SJCRH30 (cell line): ENCODE results near the gene TSPAN31. TPM values are rescaled to one million over a fixed set of nuclear protein-coding genes. Genes with fewer than 3 reads are reported as not detected.
A peak's percentile ranks its signal among the peaks of the same experiment; 100 is the strongest.

Source experiments
- DNase-seq, 2 experiments: peaks; one replicate each; pipeline ENCODE4 v3.0.0-alpha.2; 2015 to 2020
- H3K27ac ChIP-seq: fragments of 250-450 bp; sonication (Bioruptor Pico); 2 replicates; pipeline ENCODE4 v1.5.1; 2020; ENCODE audit warnings: mild to moderate bottlenecking, moderate library complexity
- H3K27me3 ChIP-seq: fragments of 250-450 bp; sonication (Bioruptor Pico); 2 replicates; pipeline ENCODE4 v1.5.1; 2020; ENCODE audit warnings: mild to moderate bottlenecking, moderate library complexity
- H3K36me3 ChIP-seq: fragments of 250-450 bp; sonication (Bioruptor Pico); 2 replicates; pipeline ENCODE4 v1.5.1; 2020; ENCODE audit warnings: mild to moderate bottlenecking, moderate library complexity
- H3K4me1 ChIP-seq: fragments of 250-450 bp; sonication (Bioruptor Pico); 2 replicates; pipeline ENCODE4 v1.5.1; 2020; ENCODE audit warnings: mild to moderate bottlenecking, moderate library complexity
- H3K4me3 ChIP-seq: fragments of 250-450 bp; sonication (Bioruptor Pico); 2 replicates; pipeline ENCODE4 v1.5.1; 2020; ENCODE audit warnings: mild to moderate bottlenecking, moderate library complexity
- H3K9me3 ChIP-seq: fragments of 250-450 bp; sonication (Bioruptor Pico); replicated peaks from 2 replicates; pipeline ENCODE4 v1.5.1; 2020; ENCODE audit warnings: mild to moderate bottlenecking, moderate library complexity
- total RNA-seq: library from RNA; depleted of rRNA; stranded (reverse); fragments of >200 nt; shearing (Covaris generic); gene quantifications from 2 replicates; pipeline ENCODE4 v1.2.3, GENCODE V29; 2014

Gene TSPAN31
- total RNA-seq, 1 experiment from 2014 or later = 318 TPM

DNA sequence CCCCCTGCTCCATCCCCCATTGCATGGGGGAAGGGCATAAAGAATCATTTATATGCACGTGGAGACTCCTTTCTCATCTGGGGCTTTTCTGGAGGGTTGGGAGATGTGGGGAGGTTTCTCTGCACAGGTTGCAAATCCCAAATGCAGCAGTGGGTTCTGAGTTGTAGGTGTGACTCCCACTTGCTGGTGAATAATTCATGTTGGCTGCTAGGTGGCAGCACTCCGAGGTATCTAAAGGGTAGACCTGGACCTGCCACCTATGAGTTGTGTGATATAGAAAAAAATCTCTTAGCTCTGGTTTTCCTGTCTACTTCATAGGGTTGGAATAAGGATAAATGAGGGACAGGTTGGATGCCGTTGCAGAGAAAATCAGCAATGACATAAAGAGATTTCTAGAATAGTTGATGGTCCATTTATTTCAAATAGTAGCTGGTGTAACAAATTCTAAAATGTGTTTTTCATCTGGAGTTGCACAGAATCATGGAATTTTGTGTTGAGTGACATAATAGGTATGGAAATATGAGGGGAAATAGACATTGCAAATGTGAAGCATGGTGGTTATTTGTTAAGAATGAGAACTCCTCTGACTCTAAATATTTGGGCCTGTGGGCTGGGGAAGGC lies 14.6 kb downstream of the TSPAN31 start:
- H3K4me3 ChIP-seq = no peak overlapping the region
- peaks cover 38% of the 10 kb centered on the region for H3K36me3 ChIP-seq
- peaks cover 9% of the 10 kb centered on the region for H3K4me1 ChIP-seq
- peaks cover 2% of the 10 kb centered on the region for H3K27me3 ChIP-seq
- no peak overlapping the region for H3K27ac ChIP-seq
- no peaks in the 10 kb centered on the region for H3K9me3 ChIP-seq
- peak; percentile 62 to 88 for DNase-seq

DNA sequence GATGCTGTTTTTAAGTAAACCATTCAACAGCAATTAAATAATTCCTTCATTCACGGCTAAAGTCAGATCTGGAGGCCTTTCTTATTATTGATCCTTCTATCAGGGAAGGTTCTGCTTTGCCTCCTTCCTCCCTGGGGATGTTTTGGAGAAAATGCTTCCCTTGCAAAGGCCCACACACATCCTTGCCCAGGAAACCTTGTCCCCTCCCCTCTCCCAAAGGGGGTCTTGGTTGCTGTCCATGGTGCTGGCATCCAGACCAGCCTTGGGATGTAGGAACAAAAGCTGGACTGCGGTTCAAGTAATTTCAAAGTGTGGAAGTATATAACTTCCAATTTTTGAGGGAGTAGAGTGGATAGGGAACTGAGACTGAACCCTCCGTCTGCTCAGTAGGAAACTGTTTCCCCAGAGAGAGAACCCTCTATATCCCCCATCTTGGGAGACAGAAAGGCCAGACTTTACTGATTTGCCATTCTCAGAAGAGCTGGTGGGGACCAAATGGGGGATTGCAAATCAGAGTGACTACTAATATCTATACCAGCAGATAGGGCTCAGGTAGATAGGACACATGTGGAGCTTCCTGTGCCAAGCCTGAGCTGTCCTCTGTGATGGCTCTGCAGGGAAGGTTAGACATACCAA lies 15.6 kb downstream of the TSPAN31 start:
- H3K36me3 ChIP-seq = peaks cover 46% of the 10 kb centered on the region
- peak in 1 of 2 experiments; percentile 96 for DNase-seq
- H3K4me3 ChIP-seq = no peak overlapping the region
- no peak overlapping the region for H3K27ac ChIP-seq
- H3K27me3 ChIP-seq = no peaks in the 10 kb centered on the region
- no peaks in the 10 kb centered on the region for H3K9me3 ChIP-seq
- H3K4me1 ChIP-seq = peaks cover 7% of the 10 kb centered on the region

DNA sequence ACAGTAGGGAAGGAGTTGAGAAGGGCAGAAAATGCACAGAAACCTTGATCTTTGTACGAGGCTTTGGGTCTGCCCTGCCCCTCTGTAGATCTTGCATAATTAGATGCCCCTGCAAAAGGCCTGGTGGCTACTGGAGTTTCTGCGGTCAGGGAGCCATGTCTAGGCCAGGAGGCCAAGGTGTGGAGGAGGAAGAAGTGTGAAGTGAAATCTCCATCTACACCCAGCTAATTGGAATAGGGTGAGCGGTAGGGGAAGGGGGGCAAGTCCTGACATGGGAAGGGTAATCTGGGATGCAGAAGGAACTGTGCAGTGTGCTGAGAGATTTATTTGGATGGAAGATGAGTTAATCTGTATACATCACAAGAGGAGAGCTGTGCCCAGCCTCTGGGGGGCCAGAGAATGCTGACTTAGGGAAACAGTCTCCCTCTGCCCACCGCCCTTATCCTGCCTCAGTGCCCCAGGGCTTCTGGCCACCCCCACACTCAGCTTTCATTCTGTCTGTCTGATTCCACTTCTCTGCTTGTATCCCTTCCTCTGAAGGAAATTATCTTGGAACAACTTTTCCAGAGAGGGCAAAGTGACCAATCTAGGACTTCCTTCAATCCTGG lies 16.7 kb downstream of the TSPAN31 start:
- Histone ChIP-seq H3K36me3 (peaks cover 49% of the 10 kb centered on the region), H3K4me1 (peaks cover 1% of the 10 kb centered on the region), H3K27me3 (no peaks in the 10 kb centered on the region), H3K4me3 (no peak overlapping the region), H3K9me3 (no peaks in the 10 kb centered on the region), H3K27ac (no peak overlapping the region)
- DNase-seq = peak; percentile 60 to 64

DNA sequence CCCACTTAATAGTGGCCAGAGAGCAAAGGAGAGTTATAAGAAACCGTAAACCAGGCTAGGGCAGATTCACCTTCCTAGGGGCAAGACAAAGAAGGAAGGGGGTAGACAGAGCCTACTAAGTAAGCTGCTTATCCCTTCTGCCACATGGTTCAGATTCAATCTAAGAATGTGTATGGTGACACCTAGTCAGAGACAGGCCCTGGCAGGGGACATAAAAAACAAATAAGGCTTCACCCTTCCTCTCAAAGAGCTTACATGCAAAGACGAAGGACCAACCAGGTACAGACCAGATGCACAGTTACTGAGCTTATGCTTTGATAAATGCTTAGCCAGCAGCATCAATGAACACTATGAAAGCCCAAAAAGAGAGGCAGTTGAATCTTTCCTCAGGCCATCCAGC lies 17.6 kb downstream of the TSPAN31 start:
- peak in 1 of 2 experiments; percentile 60 for DNase-seq
- Histone ChIP-seq H3K9me3 (no peaks in the 10 kb centered on the region), H3K36me3 (peaks cover 59% of the 10 kb centered on the region), H3K27me3 (no peaks in the 10 kb centered on the region), H3K4me1 (peaks cover 3% of the 10 kb centered on the region; the same call in 1 of the 2 replicates), H3K4me3 (no peak overlapping the region), H3K27ac (no peak overlapping the region)

DNA sequence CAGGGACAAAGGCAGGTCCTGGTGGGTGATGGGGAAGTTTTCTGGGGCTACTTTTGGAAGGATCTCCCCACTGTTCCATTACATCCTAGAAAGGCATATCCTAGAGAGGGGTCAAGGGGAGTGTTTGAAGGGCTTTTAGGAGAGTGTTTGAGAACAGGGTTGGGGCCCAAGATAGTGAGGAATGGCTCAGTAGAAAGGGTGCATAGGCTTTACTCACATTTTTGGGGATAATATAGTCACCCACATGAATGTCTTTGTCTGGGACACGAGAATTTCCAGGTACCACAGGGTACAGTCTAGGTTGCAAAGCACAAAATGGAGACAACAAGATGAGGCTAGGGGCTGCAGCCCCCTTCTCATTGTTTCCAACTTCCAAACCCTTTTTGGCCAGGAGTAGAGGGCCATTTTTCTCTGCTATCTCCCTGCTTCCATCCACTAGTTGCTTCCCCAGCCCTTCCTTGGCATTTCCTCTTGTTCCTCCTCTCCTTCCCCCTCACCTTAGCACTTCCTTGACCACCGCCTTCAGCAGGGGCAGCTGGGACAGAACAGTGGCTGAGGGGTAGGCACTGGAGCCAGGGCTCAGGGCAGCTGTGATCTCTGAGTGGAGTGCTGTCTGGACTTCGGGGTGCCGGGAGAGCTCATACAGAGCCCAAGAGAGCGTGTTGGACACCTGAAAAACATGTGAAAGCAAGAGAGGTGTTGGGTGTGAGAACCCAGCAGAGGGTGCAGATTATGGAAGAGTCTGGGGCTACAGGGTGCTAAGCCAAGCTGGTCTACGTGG lies 19.2 kb downstream of the TSPAN31 start:
- Histone ChIP-seq H3K27ac (no peak overlapping the region), H3K4me1 (peaks cover 5% of the 10 kb centered on the region; the same call in 1 of the 2 replicates), H3K4me3 (no peak overlapping the region), H3K9me3 (no peaks in the 10 kb centered on the region), H3K27me3 (no peaks in the 10 kb centered on the region), H3K36me3 (peaks cover 73% of the 10 kb centered on the region)
- DNase-seq = peak in 1 of 2 experiments; percentile 62

DNA sequence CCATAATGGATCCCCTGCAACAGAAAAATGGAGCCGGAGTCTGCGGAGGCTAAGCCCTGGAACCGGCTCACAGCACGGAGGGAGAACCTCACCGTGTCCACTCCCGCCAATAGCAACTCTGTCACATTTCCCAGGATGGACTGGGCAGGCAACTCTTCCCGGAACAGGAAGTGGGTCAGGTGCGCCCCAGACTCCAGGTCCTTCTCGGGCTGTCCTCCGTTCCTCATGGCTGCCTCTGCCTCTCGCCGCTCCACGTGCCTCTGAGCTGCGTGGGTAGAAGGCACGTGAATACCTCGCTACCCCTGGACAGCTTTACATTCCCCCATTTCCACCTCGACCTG lies 19.8 kb downstream of the TSPAN31 start:
- Histone ChIP-seq H3K4me1 (peaks cover 5% of the 10 kb centered on the region; the same call in 1 of the 2 replicates), H3K9me3 (no peaks in the 10 kb centered on the region), H3K27me3 (no peaks in the 10 kb centered on the region), H3K27ac (no peak overlapping the region), H3K4me3 (no peak overlapping the region), H3K36me3 (peaks cover 76% of the 10 kb centered on the region)
- DNase-seq = peak; percentile 62 to 67

DNA sequence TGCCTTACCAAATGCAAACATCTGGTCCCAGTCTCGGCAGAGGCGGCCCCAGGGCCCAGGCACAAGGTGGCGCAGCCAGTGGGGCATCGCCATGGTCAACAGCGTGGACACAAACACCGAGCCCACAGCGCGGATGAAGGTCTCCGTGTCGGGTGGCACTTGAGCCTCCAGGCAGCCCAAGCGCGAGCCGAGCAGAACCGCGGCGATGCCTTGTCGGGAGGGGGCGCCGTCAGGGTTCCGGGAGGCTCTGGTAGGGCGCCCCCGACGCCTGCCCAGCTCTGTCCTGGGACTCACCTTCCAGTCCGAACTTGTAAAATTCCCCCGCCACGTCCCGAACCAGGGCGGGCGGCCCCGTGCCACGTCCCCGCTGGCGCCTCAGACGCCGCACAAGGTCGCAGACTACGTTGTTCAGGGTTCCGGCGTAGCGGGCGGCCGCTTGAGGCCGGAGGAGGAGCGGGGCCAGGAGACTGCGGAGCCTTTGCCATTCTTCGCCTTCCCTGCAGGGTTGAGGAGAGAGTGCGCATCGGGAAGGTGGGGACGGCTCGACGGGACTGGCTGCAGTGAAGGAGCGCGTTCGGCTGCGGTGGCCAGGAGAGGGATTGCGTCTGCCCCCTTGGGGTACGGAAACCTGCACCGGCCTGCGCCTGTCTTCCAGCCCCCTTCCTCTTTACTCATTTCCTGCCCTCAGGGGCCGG lies 20.3 kb downstream of the TSPAN31 start:
- Histone ChIP-seq H3K4me3 (no peak overlapping the region), H3K4me1 (peaks cover 5% of the 10 kb centered on the region; the same call in 1 of the 2 replicates), H3K9me3 (no peaks in the 10 kb centered on the region), H3K27ac (no peak overlapping the region), H3K27me3 (no peaks in the 10 kb centered on the region), H3K36me3 (peaks cover 81% of the 10 kb centered on the region)
- DNase-seq = peak; percentile 64 to 74

DNA sequence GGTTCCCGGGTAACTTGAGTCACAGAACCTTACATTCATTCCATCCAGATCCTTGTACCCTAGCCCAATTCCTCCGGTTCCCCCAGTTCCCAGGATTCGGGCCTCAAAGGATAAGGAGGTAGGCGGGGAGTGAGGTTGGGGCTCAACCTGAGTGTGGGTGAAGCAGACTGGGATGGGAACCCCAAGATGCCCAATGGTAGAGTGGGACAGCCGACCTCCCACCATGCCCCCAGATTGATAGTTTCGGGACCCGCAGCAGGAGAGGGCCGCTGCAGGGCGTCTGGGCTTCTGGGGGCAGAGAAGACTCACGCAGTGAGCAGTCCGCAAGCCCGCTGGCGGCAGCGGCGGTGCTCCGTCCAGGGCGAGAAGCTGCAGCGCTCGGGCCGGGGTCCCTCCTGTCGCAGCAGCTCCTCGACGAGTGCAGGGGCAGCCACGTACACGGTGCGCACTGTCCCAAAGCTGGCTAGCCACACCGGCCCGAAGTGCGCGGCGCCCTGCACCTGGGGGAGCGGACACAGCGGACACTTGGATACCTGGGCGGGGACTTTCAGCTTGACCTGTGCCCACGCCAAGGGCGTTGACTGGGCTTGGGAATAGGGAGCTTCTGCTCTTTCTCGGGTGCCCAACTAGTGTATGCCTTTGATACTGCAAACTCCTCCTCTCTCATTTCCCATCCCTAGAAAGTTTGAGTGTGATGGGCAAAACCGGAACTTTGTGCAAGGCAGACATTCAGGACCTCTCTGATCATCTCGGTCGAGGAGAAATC lies 21.0 kb downstream of the TSPAN31 start:
- Histone ChIP-seq H3K36me3 (peaks cover 84% of the 10 kb centered on the region), H3K4me3 (no peak overlapping the region), H3K4me1 (peaks cover 6% of the 10 kb centered on the region), H3K27me3 (no peaks in the 10 kb centered on the region), H3K27ac (no peak overlapping the region), H3K9me3 (no peaks in the 10 kb centered on the region)
- peak; percentile 65 to 68 for DNase-seq

DNA sequence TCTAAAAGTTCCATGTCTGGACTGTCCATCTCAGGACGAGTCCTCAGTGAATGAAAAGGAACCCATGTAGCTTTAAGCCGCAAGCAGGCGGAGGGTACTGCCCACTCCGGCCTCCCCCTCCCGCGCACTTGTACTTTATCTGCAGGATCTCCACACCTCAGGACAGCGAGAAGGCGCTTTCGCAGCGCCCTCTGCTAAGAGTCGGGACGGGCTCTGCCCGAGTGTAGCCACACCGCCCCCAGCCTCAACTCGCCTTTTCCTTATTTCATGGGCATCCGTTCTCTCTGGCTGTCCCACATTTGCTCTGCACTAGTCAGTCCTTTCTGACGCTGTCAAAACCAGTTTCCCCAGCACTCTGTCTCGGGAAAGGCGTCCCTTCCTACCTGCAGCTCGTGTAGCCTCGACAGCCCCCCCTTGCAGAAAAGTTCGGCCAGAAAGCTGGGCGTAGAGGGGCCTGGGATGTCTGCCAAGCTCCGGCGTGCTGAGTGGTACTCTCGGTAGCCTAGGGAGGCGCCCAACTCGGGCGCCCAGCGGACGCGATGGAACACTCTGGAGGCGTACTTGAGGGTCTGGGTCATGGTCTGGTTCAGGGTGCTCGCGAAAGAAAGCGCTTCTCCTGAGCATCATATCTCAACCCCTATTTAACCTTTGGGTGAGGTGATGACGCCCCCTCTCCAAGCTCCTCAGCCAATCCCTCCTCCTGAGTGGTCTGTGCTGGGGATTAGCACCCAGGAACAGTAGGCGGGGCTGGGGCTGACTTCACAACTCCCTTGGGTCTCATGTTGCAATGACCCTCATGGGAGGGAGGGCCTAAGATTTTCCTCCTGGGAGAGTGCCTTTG lies 21.8 kb downstream of the TSPAN31 start, which contains the start of gene CYP27B1:
CYP27B1 (minus strand) TSS at position 615 of the 841 bp plus-strand sequence; CDS start at position 578, 37 bp downstream.
- no peak within 1 kb of the TSS for H3K27ac ChIP-seq
- H3K4me3 ChIP-seq = no peak within 1 kb of the TSS
- no peaks in the 10 kb centered on the region for H3K27me3 ChIP-seq
- DNase-seq = peak in 1 of 2 experiments; percentile 89
- no peaks in the 10 kb centered on the region for H3K9me3 ChIP-seq
- H3K36me3 ChIP-seq = peaks cover 83% of the 10 kb centered on the region
- peaks cover 9% of the 10 kb centered on the region for H3K4me1 ChIP-seq

DNA sequence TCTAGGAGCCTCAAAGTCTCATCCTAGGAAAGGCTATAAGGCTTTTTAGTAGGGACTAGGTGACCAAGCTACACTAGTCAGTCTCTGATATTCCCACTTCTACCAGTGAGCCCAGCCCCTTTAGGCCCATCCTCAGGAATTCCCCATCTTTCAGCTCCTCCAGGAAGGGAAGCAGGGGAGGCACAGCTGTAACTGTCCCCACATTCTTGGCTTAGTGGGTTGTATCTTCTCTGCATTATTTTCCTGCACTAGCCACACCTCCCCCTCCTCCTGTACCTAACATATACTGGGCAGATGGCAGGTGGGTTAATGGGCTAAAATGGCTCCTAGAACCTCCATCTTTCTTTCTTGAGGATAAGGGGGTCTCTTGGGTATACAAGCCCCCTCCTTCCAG lies 22.5 kb downstream of the TSPAN31 start:
- H3K27ac ChIP-seq = no peak overlapping the region
- H3K27me3 ChIP-seq = no peaks in the 10 kb centered on the region
- DNase-seq = peak; percentile 72 to 75
- no peaks in the 10 kb centered on the region for H3K9me3 ChIP-seq
- H3K4me3 ChIP-seq = no peak overlapping the region
- H3K4me1 ChIP-seq = peaks cover 9% of the 10 kb centered on the region
- H3K36me3 ChIP-seq = peaks cover 76% of the 10 kb centered on the region

DNA sequence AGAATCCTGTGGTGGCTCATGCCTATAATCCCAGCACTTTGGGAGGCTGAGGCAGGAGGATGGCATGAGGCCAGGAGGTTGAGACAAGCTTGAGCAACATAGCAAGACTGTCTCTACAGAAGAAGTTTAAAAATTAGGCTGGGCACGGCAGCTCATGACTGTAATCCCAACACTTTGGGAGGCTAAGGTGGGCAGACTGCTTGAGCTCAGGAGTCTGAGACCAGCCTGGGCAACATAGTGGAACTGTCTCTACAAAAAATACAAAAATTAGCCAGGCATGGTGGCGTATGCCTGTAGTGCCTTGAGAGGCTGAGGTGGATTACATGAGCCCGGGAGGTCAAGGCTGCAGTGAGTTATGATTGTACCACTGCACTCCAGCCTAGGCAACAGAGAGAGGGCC lies 23.0 kb downstream of the TSPAN31 start:
- Histone ChIP-seq H3K4me3 (no peak overlapping the region), H3K9me3 (no peaks in the 10 kb centered on the region)
- no peak for DNase-seq

DNA sequence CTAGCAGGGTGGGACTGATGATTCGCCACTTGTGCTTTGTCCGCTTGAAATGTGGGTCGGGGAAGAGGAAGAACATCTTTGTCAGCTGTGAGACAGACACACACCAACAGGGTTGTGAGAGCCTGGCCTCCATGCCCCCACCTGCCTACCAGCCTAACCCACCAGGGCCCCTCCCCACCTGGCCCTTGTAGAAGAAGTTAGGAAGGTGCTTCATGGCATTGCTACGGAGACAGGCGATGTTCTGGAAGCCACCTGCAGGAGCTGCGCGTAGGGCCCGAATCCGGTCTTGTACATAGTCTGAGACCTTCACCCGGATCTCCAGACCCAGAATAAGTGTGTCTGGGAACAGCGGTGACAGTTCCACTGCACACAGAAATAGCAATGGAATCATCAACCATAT lies 24.8 kb downstream of the TSPAN31 start:
- Histone ChIP-seq H3K27ac (no peak overlapping the region), H3K9me3 (no peaks in the 10 kb centered on the region), H3K27me3 (no peaks in the 10 kb centered on the region), H3K4me3 (no peak overlapping the region), H3K4me1 (peaks cover 14% of the 10 kb centered on the region), H3K36me3 (peaks cover 56% of the 10 kb centered on the region)
- peak in 1 of 2 experiments; percentile 68 for DNase-seq

More for the DNA sequence above, 23.0 kb downstream of the TSPAN31 start:
- no peak overlapping the region for H3K27ac ChIP-seq
- H3K27me3 ChIP-seq = no peaks in the 10 kb centered on the region
- peaks cover 71% of the 10 kb centered on the region for H3K36me3 ChIP-seq
- H3K4me1 ChIP-seq = peaks cover 9% of the 10 kb centered on the region

DNA sequence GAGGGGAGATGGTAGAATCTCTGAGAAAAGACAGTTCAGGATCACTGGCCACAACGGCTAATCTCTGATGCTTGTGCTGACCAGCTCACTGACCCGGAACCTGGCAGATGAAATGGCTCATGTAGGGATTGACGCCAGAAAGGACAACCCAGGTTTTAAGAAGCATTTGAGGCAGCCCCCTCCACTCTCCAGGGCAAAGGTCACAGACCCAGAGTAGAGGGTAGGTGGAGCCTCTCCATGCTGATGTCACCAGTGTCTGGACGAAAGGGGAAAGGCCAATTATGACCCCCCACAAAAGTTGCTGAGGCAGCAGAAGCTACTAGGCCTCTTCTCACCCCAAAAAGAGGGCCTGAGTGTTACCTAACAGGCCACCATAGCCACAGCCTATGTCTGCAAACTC lies 25.9 kb downstream of the TSPAN31 start:
- H3K27me3 ChIP-seq = no peaks in the 10 kb centered on the region
- peak overlapping the region; percentile 78 for H3K4me3 ChIP-seq
- peaks cover 49% of the 10 kb centered on the region for H3K36me3 ChIP-seq
- no peaks in the 10 kb centered on the region for H3K9me3 ChIP-seq
- peaks cover 14% of the 10 kb centered on the region for H3K4me1 ChIP-seq
- no peak overlapping the region for H3K27ac ChIP-seq
- DNase-seq = peak in 1 of 2 experiments; percentile 74
